NCI-H1105 (cell line): ENCODE results near the gene ATXN7.

ENCODE experiments used
- DNase-seq: peaks from one replicate; lab custom pipeline; 2025; lab: John Stamatoyannopoulos, UW

ATXN7 gene, protein sequence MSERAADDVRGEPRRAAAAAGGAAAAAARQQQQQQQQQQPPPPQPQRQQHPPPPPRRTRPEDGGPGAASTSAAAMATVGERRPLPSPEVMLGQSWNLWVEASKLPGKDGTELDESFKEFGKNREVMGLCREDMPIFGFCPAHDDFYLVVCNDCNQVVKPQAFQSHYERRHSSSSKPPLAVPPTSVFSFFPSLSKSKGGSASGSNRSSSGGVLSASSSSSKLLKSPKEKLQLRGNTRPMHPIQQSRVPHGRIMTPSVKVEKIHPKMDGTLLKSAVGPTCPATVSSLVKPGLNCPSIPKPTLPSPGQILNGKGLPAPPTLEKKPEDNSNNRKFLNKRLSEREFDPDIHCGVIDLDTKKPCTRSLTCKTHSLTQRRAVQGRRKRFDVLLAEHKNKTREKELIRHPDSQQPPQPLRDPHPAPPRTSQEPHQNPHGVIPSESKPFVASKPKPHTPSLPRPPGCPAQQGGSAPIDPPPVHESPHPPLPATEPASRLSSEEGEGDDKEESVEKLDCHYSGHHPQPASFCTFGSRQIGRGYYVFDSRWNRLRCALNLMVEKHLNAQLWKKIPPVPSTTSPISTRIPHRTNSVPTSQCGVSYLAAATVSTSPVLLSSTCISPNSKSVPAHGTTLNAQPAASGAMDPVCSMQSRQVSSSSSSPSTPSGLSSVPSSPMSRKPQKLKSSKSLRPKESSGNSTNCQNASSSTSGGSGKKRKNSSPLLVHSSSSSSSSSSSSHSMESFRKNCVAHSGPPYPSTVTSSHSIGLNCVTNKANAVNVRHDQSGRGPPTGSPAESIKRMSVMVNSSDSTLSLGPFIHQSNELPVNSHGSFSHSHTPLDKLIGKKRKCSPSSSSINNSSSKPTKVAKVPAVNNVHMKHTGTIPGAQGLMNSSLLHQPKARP

DNA sequence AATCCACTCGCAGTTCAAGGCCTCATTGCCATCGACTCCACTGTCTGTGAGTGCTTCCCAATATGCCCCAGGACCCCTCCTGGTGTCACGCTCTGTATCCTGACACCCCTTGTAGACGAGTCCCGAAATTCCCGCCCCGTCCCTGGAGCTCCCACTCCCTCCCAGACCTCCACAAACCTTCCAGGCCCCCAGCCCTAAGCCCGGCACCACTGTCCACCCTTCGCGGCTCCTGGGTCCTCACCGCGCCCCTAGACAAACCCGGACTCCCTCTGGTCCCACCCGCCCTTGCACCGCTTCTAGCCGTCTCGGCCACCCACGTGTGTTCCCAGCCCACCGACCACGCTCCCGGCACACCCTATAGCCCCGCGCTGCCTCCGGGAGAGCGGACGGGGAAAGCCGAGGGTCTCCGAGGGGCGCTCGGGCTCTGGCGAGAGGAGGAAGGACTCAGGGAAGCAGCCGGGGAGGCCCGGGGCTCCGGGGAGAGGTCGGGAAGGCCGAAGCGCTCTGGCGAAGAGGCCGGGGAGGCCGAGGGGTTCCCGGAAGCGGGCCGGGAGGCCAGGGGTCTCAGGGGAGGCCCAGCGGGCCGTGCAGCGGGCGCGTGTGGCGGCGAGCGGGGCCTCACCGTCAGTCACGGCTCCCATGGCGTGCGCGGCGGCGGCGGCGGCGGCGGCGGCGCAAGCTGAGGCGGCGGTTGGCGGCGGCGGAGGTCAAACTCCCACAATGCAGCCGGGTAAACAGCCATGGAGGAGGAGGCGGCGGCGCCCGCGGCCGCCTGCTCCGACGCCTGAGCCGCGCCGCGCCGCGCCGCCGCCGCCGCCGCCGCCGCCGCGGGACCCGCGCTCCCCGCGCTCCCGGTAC, at the start of gene ATXN7, which contains the start of gene THOC7:
Gene ATXN7 (plus strand): TSS at position 718 of the 858 bp plus-strand sequence. CDS start 48,732 bp downstream, outside the sequence.
Gene THOC7 (minus strand): TSS at position 656 of the 858 bp plus-strand sequence. CDS start 15 bp downstream, at position 641.
- DNase-seq = peak; percentile 15

DNA sequence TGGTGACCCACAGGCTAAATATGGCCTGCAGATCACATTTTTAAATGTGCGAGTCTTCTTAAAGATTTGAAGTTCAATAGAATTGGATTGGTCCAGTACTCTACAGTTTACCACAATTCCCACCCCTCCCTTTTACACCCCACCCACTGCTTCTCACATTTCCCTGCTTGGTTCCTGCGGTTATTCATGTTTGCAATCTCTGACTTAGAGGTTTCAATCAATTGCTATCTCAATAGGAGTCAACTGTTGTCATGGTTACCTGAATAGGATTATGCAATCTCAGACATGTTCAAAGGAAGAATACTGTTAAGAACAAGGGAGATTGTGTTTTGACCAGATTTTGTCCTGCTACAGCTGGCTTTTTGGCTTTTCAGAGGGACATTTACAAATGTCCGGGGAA, 49.4 kb upstream of the ATXN7 start:
- no peak for DNase-seq

DNA sequence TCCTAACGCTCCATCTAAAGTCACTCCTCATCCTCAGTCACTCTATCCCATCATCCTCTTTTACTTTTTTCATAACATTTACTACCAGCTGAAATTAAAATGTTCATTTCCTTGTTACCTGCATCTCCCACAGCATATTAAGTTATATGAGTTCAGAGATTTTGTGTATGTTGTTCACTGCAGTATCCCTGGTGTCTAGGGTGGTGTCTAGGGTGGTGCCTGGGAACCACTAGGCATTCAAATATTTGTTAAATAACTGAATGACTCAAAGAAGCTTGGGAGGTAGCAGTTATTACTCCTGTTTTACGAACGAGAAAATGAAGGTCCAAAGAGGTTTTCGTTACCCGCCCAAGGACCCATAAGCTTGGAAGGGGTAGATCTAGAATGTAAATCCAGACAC, 46.4 kb upstream of the ATXN7 start:
- DNase-seq = no peak

DNA sequence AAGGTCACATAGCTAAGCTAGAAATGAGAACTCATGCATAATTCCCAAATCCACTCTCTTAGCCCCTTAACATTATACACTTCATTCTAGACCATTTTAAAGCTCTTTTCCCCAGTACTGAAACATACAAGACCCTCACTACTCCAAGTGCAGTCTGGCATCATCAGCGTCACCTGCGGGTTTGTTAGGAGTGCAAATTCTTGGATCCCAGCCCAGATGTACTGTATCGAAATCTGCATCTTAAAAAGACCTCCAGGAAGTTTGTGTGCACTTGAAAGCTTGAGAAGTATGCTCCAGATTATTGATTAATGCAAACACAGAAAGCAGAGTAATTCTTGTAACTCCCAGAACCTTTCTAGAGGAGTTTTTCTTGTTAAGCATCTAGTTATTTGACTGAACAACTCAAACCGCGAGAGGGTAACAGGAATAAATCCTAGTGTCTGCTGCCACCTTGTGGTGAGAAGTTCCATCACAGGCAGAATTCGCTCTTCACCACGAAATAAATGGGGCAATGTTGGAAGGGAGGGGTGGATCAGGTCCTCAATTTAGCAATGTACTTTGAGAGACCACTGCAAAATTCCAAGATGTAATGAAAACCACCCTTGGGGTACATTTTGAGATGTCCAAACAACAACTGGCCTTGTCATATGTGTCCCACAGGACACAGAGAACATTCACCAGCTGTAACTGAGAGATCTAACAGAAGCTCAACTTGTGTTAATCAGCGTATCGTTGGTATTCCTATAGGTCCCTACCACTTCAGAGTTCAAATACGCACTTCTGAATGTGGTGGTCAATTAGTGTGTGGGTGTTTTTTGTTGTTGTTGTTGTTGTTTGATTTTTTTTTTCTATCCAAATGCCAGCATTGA, 45.2 kb upstream of the ATXN7 start:
- DNase-seq = peak; percentile 37

DNA sequence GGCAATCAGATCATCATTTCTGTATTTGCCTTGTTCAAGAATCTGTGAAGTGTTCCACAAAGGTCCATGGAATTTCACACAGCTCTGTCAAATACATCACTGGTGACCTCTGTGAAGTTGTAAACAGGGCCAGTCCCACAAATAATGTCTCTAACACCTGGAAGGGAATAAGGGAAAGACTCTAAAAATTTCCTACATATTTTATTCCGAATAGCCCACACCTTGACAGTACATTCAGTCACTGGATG, 44.6 kb upstream of the ATXN7 start, which contains the start of gene C3orf49:
Gene C3orf49 (plus strand): TSS at position 149 of the 248 bp plus-strand sequence. CDS start 173 bp downstream, outside the sequence.
- DNase-seq = no peak

DNA sequence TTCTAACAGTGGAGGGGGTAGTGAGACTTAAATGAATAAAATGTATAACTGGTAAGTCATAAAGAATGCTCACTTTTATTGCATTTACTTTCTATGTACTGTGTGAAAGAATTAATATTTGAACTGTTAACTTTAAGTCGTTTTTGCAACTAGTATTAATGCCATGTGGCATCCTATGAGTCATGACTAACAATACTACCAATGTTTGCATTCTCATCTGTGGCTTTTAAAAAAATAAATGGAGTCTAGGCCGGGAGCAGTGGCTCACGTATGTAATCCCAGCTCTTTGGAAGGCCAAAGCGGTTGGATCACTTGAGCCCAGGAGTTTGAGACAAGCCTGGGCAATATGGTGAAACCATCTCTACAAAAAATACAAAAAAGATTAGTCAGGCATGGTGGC, 39.4 kb upstream of the ATXN7 start:
- no peak for DNase-seq

DNA sequence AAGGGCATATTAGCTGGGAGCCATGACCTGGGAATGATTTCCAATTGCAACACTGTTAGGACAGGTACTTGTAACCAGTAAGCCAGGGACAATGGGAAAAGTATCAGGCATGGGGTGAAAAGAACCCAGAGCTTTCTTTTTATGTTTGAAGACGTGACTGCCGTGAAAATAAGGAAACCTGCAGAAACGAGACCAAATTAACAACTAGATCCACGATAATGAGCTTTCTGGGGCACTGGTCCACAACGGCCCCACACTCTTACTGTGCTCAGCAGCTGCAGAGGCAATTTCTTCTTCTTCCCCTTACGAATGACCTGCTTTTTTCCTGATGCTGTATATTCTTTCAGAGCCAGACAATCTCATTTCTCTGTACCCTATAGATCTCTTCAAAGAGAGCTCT, 33.1 kb upstream of the ATXN7 start:
- DNase-seq = no peak

DNA sequence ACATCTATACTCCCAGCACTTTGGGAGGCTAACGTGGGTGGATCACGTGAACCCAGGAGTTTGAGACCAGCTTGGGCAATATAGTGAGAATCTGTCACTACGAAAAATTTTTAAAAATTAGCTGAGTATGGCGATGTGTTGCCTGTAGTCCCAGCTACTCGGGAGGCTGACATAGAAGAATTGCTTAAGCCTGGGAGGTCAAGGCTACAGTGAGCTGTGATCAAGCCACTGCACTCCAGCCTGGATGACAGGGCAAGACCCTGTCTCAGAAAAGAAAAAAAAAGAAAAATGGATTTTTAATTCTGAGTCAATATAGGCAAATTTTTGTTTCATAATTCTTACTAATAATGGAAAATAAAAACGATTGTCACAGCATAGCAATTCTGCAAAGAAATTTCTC, 31.3 kb upstream of the ATXN7 start:
- DNase-seq = no peak

DNA sequence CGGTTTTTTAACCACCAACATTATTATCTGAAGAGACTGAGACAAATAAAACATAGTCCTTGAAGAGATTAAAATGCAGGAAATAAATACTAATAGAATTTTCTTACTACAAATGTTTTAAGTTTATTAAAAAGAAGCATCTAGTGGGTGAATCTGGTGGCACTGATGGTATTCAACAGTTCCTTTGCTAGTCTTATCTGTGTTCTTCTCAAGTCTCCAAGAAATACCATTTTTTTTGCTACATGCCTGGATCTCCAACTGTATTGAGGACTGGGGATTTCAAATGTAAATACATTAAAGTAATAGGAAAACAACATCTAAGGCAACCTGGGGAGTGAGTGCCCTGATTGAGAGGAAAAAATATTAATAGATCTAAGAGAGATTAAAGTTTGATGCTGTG, 22.0 kb upstream of the ATXN7 start:
- no peak for DNase-seq

DNA sequence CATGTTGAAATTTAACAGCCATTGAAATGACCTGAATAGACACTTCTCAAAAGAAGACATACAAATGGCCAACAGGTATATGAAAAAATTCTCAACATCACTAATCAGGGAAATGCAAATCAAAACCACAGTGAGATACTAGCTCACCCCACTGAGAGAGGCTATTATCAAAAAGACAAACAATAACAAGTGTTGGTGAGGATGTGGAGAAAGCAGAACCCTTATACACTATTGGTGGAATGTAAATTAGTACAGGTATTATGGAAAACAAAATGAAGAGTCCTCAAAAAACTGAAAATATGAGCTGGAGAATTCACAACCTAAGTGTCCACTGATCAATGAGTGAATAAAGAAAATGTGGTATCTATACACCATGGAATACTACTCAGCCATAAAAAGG, 21.5 kb upstream of the ATXN7 start:
- no peak for DNase-seq

DNA sequence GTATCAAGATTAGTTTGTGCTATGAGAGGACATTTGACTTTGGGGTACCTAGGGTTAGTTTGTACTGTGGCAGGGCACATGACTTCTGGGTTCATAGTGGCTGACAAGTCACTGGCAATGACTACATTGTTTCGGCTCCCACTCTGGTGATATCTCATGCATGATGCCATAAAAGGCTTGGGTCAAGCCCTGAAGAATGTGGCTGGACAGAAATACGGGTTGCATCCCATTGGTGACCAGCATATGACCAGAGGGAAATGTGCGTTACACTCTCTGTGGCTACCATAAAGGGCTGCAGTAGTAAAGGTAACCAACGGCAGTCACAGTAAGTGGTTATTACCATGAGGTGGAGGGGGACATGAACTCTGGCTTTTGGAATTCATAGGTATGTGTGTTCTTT, 18.5 kb upstream of the ATXN7 start:
- no peak for DNase-seq

DNA sequence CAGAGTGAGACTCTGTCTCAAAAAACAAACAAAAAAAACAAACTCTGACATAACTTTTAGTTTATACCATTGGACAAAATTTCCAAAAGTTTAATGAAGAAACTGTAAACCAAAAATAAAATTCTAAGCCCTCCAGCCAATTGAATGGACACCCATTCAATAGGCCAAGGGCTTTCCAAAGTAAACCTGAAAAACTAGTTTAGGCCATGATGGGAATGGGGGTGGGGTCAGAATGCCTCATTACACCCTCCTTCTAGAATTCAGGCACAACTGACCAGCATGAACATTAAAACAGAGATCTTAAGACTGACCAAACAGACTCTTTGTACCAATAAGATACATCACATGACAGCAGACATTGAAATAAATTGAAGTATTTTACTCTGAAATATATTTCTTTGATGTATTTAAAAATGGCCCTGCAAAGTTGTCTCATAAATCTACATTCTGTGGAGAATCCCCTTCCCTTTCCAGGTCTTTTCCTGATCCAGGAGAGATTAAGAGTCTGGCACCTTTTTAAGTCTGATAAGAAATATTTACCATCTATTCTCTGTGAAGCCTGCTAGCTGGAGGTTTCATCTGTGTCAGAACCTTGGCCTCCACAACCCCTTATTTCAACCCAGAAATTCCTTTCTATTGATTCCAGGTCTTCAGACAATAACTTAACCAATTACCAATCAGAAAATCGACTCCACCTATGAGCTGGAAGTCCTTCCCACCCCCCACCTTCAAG, 15.8 kb upstream of the ATXN7 start:
- DNase-seq = no peak

DNA sequence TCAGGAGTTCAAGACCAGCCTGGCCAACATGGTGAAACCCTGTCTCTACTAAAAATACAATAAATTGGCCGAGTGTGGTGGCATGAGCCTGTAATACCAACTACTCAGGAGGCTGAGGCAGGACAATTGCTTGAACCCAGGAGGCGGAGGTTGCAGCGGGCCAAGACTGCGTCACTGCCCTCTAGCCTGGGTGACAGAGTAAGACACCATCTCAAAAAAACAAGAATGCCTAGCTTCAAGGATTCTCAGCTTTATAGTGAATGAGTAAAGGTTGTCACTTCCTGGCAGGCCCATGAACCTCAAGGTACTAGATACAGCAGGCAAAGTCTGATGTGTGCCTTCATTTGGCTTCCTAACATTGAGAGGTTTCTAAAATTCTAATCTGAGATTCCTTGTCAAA, 14.5 kb upstream of the ATXN7 start:
- DNase-seq = no peak

DNA sequence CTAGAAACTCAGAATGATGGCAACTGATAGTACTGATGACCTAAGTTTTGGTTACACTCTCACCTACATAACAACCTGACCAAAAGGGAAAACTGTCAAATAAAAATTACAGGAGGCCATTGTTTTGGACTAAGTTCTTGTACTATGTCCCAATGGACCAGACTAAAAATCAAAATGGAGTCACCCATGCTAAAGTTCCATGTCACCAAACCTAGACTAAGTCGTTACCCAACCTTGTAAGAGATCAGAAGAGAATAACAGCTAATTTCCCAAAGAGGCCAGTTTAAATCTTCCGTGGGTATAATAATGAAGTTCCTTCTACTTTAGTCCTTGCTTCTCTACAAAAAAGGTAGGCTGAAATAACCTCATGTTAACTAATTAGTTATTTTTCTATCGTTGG, 12.4 kb upstream of the ATXN7 start:
- DNase-seq = no peak

DNA sequence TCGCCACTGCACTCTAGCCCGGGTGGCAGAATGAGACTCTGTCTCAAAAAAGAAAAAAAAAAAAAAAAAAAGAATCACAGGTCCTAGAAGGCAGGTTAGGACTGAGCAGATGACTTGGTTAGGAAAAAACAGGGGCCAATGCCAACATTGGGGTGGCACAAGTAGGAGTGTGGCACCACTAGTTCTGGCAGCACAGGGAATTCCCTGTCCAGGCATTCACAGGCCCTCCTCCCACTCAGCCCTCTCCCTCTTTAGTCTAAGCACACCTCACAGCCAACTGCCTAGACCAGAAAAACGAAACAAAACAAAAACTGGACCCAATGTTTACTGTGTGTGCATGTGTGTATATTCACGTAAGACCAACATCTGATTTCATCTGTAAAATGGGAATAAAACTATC, 10.6 kb upstream of the ATXN7 start:
- DNase-seq = no peak

DNA sequence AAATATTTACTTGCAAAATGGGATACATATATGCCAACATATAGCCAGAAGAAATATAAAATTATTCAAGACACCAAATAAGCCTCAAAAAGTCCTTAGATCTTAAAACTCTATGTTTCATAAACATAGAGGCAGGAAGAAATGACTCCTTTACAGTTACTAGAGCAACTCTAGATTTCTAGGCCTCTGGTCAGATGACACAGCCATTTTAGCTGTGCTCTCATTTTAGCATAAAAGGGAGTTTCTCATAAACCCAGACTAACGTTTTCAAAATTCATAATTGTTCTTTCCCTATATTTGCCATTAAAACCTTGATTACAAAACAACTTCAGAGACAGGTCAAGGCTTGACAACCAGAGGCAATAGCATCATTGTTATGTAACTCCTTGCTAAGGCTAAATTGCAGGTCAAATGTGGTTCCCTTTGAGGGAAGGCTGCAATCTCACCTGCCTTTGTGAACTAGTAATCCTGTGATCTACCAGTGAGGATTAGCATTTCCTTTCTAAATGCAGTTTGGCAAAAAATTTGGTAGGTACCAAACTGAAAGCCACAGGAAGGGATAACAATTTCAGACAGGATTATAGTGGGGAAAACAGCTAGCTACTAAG, 8.2 kb upstream of the ATXN7 start:
- DNase-seq = no peak

DNA sequence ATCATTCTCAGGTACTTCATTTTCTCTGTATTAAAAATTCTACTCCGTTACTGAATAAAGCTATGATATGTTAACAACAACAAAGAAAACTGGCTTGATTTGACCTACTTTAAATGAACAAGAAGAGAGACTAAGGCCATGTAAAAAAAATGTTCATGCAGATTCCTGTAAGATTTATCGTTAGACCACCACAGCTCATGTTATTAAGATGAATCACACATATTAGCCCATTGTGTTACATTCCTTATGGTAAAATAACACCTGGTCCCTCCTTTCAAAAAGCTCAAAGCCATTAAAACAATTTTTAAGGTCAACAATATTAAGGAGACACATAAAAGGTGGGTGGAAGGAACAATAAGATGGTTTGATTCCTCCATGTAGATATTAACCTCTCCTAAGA, 6.4 kb upstream of the ATXN7 start:
- DNase-seq = no peak

DNA sequence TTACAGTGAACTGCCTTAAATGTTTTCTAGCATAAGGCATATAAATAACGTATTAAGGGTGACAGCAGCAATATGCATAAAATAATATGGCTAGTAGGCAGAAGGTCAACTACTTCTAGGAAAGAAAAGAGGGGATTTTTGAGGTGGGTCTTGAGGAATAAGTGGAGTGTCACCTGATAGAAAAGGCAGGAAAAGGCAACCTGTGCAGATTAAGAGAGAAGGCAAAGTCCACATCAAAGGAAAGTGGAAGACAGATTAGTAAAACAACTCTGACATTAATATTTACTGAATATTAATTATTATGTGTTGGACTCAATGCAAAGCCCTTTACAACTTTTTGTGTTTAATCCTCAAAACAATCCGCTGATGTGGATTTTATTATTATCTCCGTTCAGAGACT, 2.9 kb upstream of the ATXN7 start:
- DNase-seq = no peak

DNA sequence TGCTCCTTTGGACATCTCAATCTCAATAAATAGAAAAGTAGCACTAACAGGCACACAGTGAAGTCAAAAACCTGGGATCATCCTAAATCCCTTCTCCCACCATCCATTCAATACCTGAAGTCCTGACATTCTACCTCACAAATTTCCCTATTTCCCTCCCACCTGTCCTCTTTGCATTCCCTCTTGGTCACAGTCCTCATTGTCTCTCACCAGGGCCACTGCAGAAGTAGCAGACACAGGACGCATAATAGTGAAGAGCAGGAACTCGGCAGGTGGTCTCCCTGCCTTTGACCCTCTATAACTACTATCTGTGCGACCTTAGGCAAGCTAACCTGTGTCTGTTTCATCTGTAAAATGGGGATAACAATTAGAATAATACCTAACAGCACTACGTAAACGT, 2.4 kb upstream of the ATXN7 start:
- no peak for DNase-seq

DNA sequence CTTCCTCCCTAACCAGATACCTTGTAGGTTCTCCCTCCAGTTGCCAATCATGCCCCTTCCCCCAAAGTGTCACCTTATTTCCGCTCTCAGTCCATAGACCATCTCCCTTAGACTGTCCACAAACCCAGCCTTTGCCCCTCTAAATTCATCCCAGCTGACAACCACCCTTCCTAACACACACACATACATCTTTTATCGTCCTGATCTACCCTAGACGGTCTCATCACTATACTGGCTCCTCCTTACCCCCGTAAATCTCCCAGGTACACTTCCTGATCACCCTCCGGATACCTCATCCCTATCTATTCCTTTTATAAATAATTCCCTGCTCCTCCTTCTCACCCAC, 890 bp upstream of the ATXN7 start:
- no peak for DNase-seq
